Vagina (tissue), 2 donors: ENCODE data around the gene STX10. TPM values are rescaled to one million over a fixed set of nuclear protein-coding genes. Genes with fewer than 3 reads are reported as not detected.

Experiments
- DNase-seq, 2 donors: peaks; one replicate each; pipeline ENCODE4 v3.0.0-alpha.2; 2017; ENCODE audit errors: extremely low spot score in 2 of 2
- H3K27ac ChIP-seq: fragments of 200-600 bp; sonication (generic); one replicate; pipeline ENCODE4 v1.5.1; 2019
- H3K27me3 ChIP-seq: fragments of 200-600 bp; sonication (generic); one replicate; pipeline ENCODE4 v1.5.1; 2019
- H3K36me3 ChIP-seq, 2 donors: fragments of 200-600 bp; sonication (generic); one replicate each; pipeline ENCODE4 v1.5.1; 2017 to 2019
- H3K4me1 ChIP-seq: fragments of 200-600 bp; sonication (generic); one replicate; pipeline ENCODE4 v1.5.1; 2019
- H3K4me3 ChIP-seq, 2 donors: fragments of 200-600 bp; sonication (generic); 1 replicate in 1 of 2; 2 replicates in 1 of 2; pipeline ENCODE4 v1.5.1; 2016 to 2019
- H3K9me3 ChIP-seq: fragments of 200-600 bp; sonication (generic); one replicate; pipeline ENCODE4 v1.5.1; 2019
- POLR2A ChIP-seq, 2 donors: fragments of 450-650 bp; IDR thresholded peaks; one replicate each; pipeline ENCODE4 v1.6.1; 2017; ENCODE audit warnings: antibody characterized with exemption in 2 of 2, mild to moderate bottlenecking in 2 of 2, moderate library complexity in 2 of 2
- POLR2AphosphoS5 ChIP-seq, 2 donors: sonication (generic); formaldehyde crosslinking; IDR thresholded peaks; one replicate each; pipeline ENCODE4 v1.9.0; 2017; ENCODE audit warnings: antibody characterized with exemption in 2 of 2, mild to moderate bottlenecking in 2 of 2, low read depth in 1 of 2; ENCODE audit not compliant: insufficient read depth in 1 of 2
- intact Hi-C: fragments of 100-400 bp; cut with DNase I; formaldehyde crosslinking; loops from one replicate; pipeline ENCODE4 v1.15.1; 2023
- total RNA-seq: library from RNA; depleted of rRNA; stranded (reverse); fragments of >200 nt; gene quantifications from one replicate; pipeline ENCODE4 v1.2.3, GENCODE V29; 2016
- TF ChIP-seq, protein P1 (sequence below), 3 experiments: fragments of 450-650 bp in 2 of 3; fragments of 200-600 bp in 1 of 3; sonication (generic) in 1 of 3; IDR thresholded peaks; one replicate each; pipeline ENCODE4 v1.5.1; 2017 to 2019; ENCODE audit warnings: antibody characterized with exemption in 3 of 3, mild to moderate bottlenecking in 2 of 3, moderate library complexity in 2 of 3

Gene STX10
- total RNA-seq, 1 donor from 2014 or later, result 71.5 TPM

GRCh38 chr19:13139633-13140311, 10.4 kb downstream of the STX10 start:
- intact Hi-C loops, result loop anchor here (10.0 kb wide), 1 partner anchor 95 kb away; no protein-coding TSS in a partner anchor
- Histone ChIP-seq H3K4me3 (no peak overlapping the region), H3K36me3 (peaks cover 0 to 55% of the 10 kb centered on the region in 2 donors), H3K27me3 (no peaks in the 10 kb centered on the region), H3K4me1 (no peaks in the 10 kb centered on the region), H3K27ac (no peak overlapping the region), H3K9me3 (no peaks in the 10 kb centered on the region)
- no peak for DNase-seq
- TF ChIP-seq, protein P1, sequence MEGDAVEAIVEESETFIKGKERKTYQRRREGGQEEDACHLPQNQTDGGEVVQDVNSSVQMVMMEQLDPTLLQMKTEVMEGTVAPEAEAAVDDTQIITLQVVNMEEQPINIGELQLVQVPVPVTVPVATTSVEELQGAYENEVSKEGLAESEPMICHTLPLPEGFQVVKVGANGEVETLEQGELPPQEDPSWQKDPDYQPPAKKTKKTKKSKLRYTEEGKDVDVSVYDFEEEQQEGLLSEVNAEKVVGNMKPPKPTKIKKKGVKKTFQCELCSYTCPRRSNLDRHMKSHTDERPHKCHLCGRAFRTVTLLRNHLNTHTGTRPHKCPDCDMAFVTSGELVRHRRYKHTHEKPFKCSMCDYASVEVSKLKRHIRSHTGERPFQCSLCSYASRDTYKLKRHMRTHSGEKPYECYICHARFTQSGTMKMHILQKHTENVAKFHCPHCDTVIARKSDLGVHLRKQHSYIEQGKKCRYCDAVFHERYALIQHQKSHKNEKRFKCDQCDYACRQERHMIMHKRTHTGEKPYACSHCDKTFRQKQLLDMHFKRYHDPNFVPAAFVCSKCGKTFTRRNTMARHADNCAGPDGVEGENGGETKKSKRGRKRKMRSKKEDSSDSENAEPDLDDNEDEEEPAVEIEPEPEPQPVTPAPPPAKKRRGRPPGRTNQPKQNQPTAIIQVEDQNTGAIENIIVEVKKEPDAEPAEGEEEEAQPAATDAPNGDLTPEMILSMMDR (IDR thresholded peaks at IDR 0.05), result no peak
- TF ChIP-seq POLR2AphosphoS5 (IDR thresholded peaks at IDR 0.05; ENCODE audit: insufficient read depth in 1 of 2, low read depth in 1 of 2) (no peak), POLR2A (IDR thresholded peaks at IDR 0.05) (no peak)

DNA sequence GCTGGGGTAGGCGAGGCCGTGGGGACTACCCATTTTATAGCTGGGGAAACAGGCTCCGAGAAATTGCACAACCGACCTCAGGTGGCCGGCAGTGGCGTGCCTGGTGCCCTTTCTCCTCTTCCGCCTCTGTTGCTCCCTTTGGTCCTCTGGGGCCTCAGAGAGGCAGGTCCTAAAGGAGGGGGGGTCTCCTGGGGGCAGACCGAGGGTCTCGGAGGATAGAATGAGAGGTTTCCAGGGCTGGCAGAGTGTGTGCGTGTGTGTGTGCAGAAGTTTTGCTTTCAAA, 11.3 kb downstream of the STX10 start:
- Histone ChIP-seq H3K36me3 (peaks cover 0 to 46% of the 10 kb centered on the region in 2 donors), H3K4me3 (no peak overlapping the region), H3K9me3 (no peaks in the 10 kb centered on the region), H3K27me3 (no peaks in the 10 kb centered on the region), H3K4me1 (no peaks in the 10 kb centered on the region), H3K27ac (no peak overlapping the region)
- intact Hi-C loops, result no loop called here
- no peak for DNase-seq
- TF ChIP-seq POLR2AphosphoS5 (IDR thresholded peaks at IDR 0.05; ENCODE audit: insufficient read depth in 1 of 2, low read depth in 1 of 2) (no peak), POLR2A (IDR thresholded peaks at IDR 0.05) (no peak)
- TF ChIP-seq, protein P1 (IDR thresholded peaks at IDR 0.05), result no peak

GRCh38 chr19:13138171-13138915, 11.8 kb downstream of the STX10 start:
- no peak for DNase-seq
- no peaks in the 10 kb centered on the region for H3K27me3 ChIP-seq
- no peak overlapping the region for H3K4me3 ChIP-seq
- H3K9me3 ChIP-seq, result no peaks in the 10 kb centered on the region
- intact Hi-C loops, result no loop called here
- no peak overlapping the region for H3K27ac ChIP-seq
- no peaks in the 10 kb centered on the region for H3K4me1 ChIP-seq
- TF ChIP-seq, protein P1 (IDR thresholded peaks at IDR 0.05), result no peak
- no peak for TF ChIP-seq POLR2AphosphoS5 (IDR thresholded peaks at IDR 0.05; ENCODE audit: insufficient read depth in 1 of 2, low read depth in 1 of 2)
- TF ChIP-seq POLR2A (IDR thresholded peaks at IDR 0.05), result no peak
- H3K36me3 ChIP-seq, result peaks cover 0 to 46% of the 10 kb centered on the region in 2 donors

- Histone ChIP-seq H3K4me1 (no peaks in the 10 kb centered on the region), H3K4me3 (no peak overlapping the region), H3K27ac (no peak overlapping the region), H3K9me3 (no peaks in the 10 kb centered on the region), H3K27me3 (no peaks in the 10 kb centered on the region), H3K36me3 (peaks cover 0 to 46% of the 10 kb centered on the region in 2 donors)
- intact Hi-C loops, result no loop called here
- no peak for TF ChIP-seq POLR2A (IDR thresholded peaks at IDR 0.05)
- TF ChIP-seq, protein P1 (IDR thresholded peaks at IDR 0.05), result no peak
- no peak for TF ChIP-seq POLR2AphosphoS5 (IDR thresholded peaks at IDR 0.05; ENCODE audit: insufficient read depth in 1 of 2, low read depth in 1 of 2)
- DNase-seq, result no peak
Measured at GRCh38 chr19:13137290-13137794, 12.8 kb downstream of the STX10 start.
